Astrocyte (in vitro differentiated cells and primary cell): ENCODE results near the gene LCN2.

Experiments
- CTCF ChIP-seq: IDR thresholded peaks from 2 replicates; pipeline ENCODE4 v1.5.1; 2011; ENCODE audit warnings: low read depth, mild to moderate bottlenecking, inconsistent platforms, low read length, moderate library complexity; ENCODE audit not compliant: insufficient read depth
- EZH2 ChIP-seq: IDR thresholded peaks from 2 replicates; pipeline ENCODE4 v1.6.1; 2012; ENCODE audit warnings: mild to moderate bottlenecking, low read length, inconsistent platforms; ENCODE audit not compliant: insufficient read depth

GRCh38 chr9:128105538-128106175 lies 43.6 kb upstream of the LCN2 start:
- TF ChIP-seq CTCF (no peak), EZH2 (no peak)
